Naive thymus-derived CD4-positive, alpha-beta T cell (primary cell): ENCODE data around the gene NRP1. TPM values are rescaled to one million over a fixed set of nuclear protein-coding genes. Genes with fewer than 3 reads are reported as not detected.
A peak's percentile ranks its signal among the peaks of the same experiment; 100 is the strongest.

ENCODE experiments used
- ATAC-seq: fragments of 150-1000 bp; cut with Tn5 transposase; 2 replicates; pipeline ENCODE4 v1.10.0; 2021; ENCODE audit warnings: mild to moderate bottlenecking, moderate library complexity
- CTCF ChIA-PET: fragments of 350-600 bp; sonication (Branson Sonifier 250); formaldehyde crosslinking; loops from one replicate; lab custom pipeline; 2021; ENCODE audit warnings: antibody characterized with exemption; lab: Charles Lee
- POLR2A ChIA-PET: fragments of 350-600 bp; sonication (Branson Sonifier 250); formaldehyde crosslinking; loops from one replicate; lab custom pipeline; 2021; ENCODE audit warnings: antibody characterized with exemption, inconsistent platforms; lab: Charles Lee
- DNase-seq, 9 donors: peaks; one replicate each; pipeline versions ENCODE4 v3.0.0 to v3.0.0-alpha.2; 2020 to 2022; ENCODE audit warnings: mixed read lengths in 1 of 9
- H3K27ac ChIP-seq: one replicate; pipeline ENCODE4 v1.7.0; 2013; ENCODE audit warnings: mild to moderate bottlenecking, low read depth, low read length, moderate library complexity
- H3K27me3 ChIP-seq, 2 donors: one replicate each; pipeline ENCODE4 v1.7.0; 2013; ENCODE audit warnings: low read length in 2 of 2, mild to moderate bottlenecking in 2 of 2, moderate library complexity in 2 of 2; ENCODE audit not compliant: control insufficient read depth in 2 of 2, insufficient read depth in 2 of 2
- H3K36me3 ChIP-seq, 3 experiments: 1 replicate in 2 of 3; 2 replicates in 1 of 3; pipeline ENCODE4 v1.7.0; 2013; ENCODE audit warnings: low read length in 3 of 3, mild to moderate bottlenecking in 3 of 3, moderate library complexity in 1 of 3; ENCODE audit not compliant: insufficient read depth in 3 of 3, control insufficient read depth in 2 of 3
- H3K4me1 ChIP-seq, 2 donors: one replicate each; pipeline ENCODE4 v1.7.0; 2013; ENCODE audit warnings: low read length in 2 of 2, mild to moderate bottlenecking in 2 of 2, moderate library complexity in 1 of 2; ENCODE audit not compliant: control insufficient read depth in 2 of 2, insufficient read depth in 2 of 2
- H3K4me3 ChIP-seq: 2 replicates; pipeline ENCODE4 v1.7.0; 2013; ENCODE audit warnings: mild to moderate bottlenecking, low read length
- H3K9me3 ChIP-seq, 3 experiments: 1 replicate in 2 of 3; 2 replicates in 1 of 3; pipeline ENCODE4 v1.7.0; 2013; ENCODE audit warnings: low read length in 3 of 3; ENCODE audit not compliant: control insufficient read depth in 2 of 3
- H3K27ac Mint-ChIP-seq, 9 donors: one replicate each; pipeline ENCODE4 v1.8.0; 2020 to 2022; ENCODE audit warnings: mixed read lengths in 9 of 9, mild to moderate bottlenecking in 8 of 9, moderate library complexity in 5 of 9, inconsistent platforms in 2 of 9
- H3K27me3 Mint-ChIP-seq, 5 donors: one replicate each; pipeline ENCODE4 v1.8.0; 2021 to 2022; ENCODE audit warnings: mixed read lengths in 5 of 5, mild to moderate bottlenecking in 1 of 5
- H3K36me3 Mint-ChIP-seq, 5 donors: one replicate each; pipeline ENCODE4 v1.8.0; 2020 to 2022; ENCODE audit warnings: mixed read lengths in 5 of 5, mild to moderate bottlenecking in 3 of 5, inconsistent platforms in 1 of 5
- H3K4me1 Mint-ChIP-seq, 7 donors: one replicate each; pipeline ENCODE4 v1.8.0; 2020 to 2022; ENCODE audit warnings: mixed read lengths in 7 of 7, mild to moderate bottlenecking in 3 of 7, inconsistent platforms in 1 of 7
- H3K4me3 Mint-ChIP-seq, 10 donors: one replicate each; pipeline ENCODE4 v1.8.0; 2020 to 2022; ENCODE audit warnings: mild to moderate bottlenecking in 10 of 10, mixed read lengths in 10 of 10, moderate library complexity in 6 of 10, inconsistent platforms in 2 of 10
- H3K9me3 Mint-ChIP-seq, 11 donors: one replicate each; pipeline ENCODE4 v1.8.0; 2020 to 2022; ENCODE audit warnings: mixed read lengths in 11 of 11, mild to moderate bottlenecking in 4 of 11, inconsistent platforms in 1 of 11, moderate library complexity in 1 of 11
- intact Hi-C, 2 donors: fragments of 100-400 bp; cut with micrococcal nuclease; formaldehyde crosslinking; loops; one replicate each; pipeline ENCODE4 v1.15.1; 2023
- polyA plus RNA-seq, 2 donors: library from polyadenylated mRNA; unstranded; fragments of 300-500 nt; fragmentation: Illumina TruSeq; gene quantifications; one replicate each; pipeline ENCODE4 v1.2.3, GENCODE V29; 2021
- total RNA-seq, 6 experiments: library from RNA in 5 of 6; stranded (reverse) in 5 of 6; gene quantifications; 1 replicate in 5 of 6; 2 replicates in 1 of 6; pipeline ENCODE4 v1.2.3 and lab custom pipeline; 2021 to 2026

NRP1 gene
- total and polyA plus RNA-seq, 7 experiments from 2014 or later = 0.72 to 4.6 (median 1.6) TPM; not detected in 2

DNA sequence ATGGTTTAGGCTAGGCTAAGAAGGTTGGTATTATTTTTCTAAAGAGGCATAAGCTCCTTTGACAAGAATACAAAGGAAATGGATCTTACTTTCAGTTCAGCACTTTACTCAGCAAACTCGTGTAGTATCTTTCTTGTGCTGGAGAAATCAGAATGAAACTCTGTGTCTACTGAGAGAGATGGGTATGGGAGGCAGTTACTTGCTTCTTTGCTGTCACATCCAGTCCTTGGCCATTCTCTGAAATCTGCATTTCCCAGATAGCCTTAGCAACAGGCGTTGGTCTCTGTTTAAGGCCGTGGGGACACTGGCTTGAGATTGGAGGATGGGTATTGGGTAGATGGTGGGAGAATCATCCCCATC, 180.5 kb downstream of the NRP1 start:
- Mint-ChIP-seq H3K27me3 (no peaks in the 10 kb centered on the region), H3K36me3 (peaks cover 0 to 6% (median 0%) of the 10 kb centered on the region in 5 donors), H3K4me3 (peak overlapping the region in 6 of 10 donors; percentile 3 to 56 (median 45)), H3K9me3 (peaks cover 0 to 4% (median 0%) of the 10 kb centered on the region in 11 donors), H3K27ac (peak overlapping the region in 8 of 9 donors; percentile 51 to 81 (median 71)), H3K4me1 (peaks cover 8 to 51% (median 45%) of the 10 kb centered on the region in 7 donors)
- intact Hi-C loops = loop anchor here (2.0 to 5.0 kb wide), 4 partner anchors 15 to 777 kb away; no protein-coding TSS in a partner anchor
- Histone ChIP-seq H3K36me3 (no peaks in the 10 kb centered on the region), H3K4me3 (peak overlapping the region; percentile 28), H3K27me3 (no peaks in the 10 kb centered on the region), H3K27ac (no peak overlapping the region), H3K4me1 (peaks cover 15 to 57% of the 10 kb centered on the region in 2 donors), H3K9me3 (no peaks in the 10 kb centered on the region)
- no peak for DNase-seq
- ChIA-PET CTCF (interaction anchor here (0.6 to 2.4 kb wide), 6 partner anchors 9 to 358 kb away, joined by 3 to 12 read pairs (median 4); no protein-coding TSS in a partner anchor), POLR2A (interaction anchor here (1.0 to 3.5 kb wide), 4 partner anchors 10 to 38 kb away, joined by 3 to 22 read pairs (median 4); no protein-coding TSS in a partner anchor)
- peak; percentile 31 for ATAC-seq

- ATAC-seq = no peak
Observed at GRCh38 chr10:33153251-33153967, 181.1 kb downstream of the NRP1 start.

DNA sequence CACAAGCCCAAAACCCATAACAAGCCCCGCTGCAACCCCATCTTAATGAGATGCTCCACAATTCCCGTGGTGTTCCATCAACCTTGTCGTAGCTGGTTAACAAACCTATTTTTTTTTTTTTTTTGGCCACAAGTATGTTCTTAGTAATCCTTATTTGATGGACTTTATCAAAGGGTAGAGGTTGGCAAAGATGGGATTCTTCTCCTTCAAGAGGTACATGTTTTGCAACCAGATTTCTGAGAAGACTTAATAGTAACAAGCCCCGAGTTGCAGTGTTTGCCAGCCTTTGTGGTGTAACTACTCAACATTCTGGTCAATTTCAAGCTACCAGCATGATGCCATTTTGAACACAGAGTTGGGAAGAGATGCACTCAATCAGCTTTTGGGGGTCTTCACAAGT, 181.7 kb downstream of the NRP1 start:
- intact Hi-C loops = loop anchor here in 1 of 2 donors (5.0 kb wide), 1 partner anchor 775 kb away; no protein-coding TSS in a partner anchor
- Mint-ChIP-seq H3K9me3 (peaks cover 0 to 10% (median 2%) of the 10 kb centered on the region in 11 donors), H3K36me3 (peaks cover 0 to 9% (median 0%) of the 10 kb centered on the region in 5 donors), H3K4me3 (no peak overlapping the region), H3K27me3 (no peaks in the 10 kb centered on the region), H3K4me1 (peaks cover 8 to 55% (median 45%) of the 10 kb centered on the region in 7 donors), H3K27ac (peak overlapping the region in 3 of 9 donors; percentile 9 to 72 (median 46))
- POLR2A ChIA-PET = interaction anchor here (0.7 to 3.5 kb wide), 4 partner anchors 9 to 146 kb away, joined by 3 to 22 read pairs (median 4); no protein-coding TSS in a partner anchor
- Histone ChIP-seq H3K36me3 (no peaks in the 10 kb centered on the region), H3K27me3 (no peaks in the 10 kb centered on the region), H3K4me1 (peaks cover 15 to 57% of the 10 kb centered on the region in 2 donors), H3K4me3 (no peak overlapping the region), H3K27ac (no peak overlapping the region), H3K9me3 (no peaks in the 10 kb centered on the region)
- CTCF ChIA-PET = interaction anchor here (0.5 to 1.3 kb wide), 3 partner anchors 58 to 833 kb away, joined by 3 read pairs; no protein-coding TSS in a partner anchor
- no peak for ATAC-seq
- no peak for DNase-seq

More at GRCh38 chr10:33153251-33153967, 181.1 kb downstream of the NRP1 start:
- ChIA-PET POLR2A (interaction anchor here (0.7 to 3.5 kb wide), 6 partner anchors 9 to 147 kb away, joined by 3 to 22 read pairs (median 3); no protein-coding TSS in a partner anchor), CTCF (interaction anchor here (0.5 to 2.4 kb wide), 8 partner anchors 8 to 833 kb away, joined by 3 to 12 read pairs (median 3); no protein-coding TSS in a partner anchor)
- peak overlapping the region in 6 of 10 donors; percentile 3 to 56 (median 45) for H3K4me3 Mint-ChIP-seq
- H3K27me3 Mint-ChIP-seq = no peaks in the 10 kb centered on the region
- intact Hi-C loops = loop anchor here in 1 of 2 donors (5.0 kb wide), 1 partner anchor 776 kb away; no protein-coding TSS in a partner anchor
- DNase-seq = no peak
- peak overlapping the region; percentile 28 for H3K4me3 ChIP-seq
- no peaks in the 10 kb centered on the region for H3K36me3 ChIP-seq
- peak overlapping the region in 8 of 9 donors; percentile 51 to 81 (median 71) for H3K27ac Mint-ChIP-seq
- peaks cover 0 to 7% (median 0%) of the 10 kb centered on the region in 11 donors for H3K9me3 Mint-ChIP-seq
- no peak overlapping the region for H3K27ac ChIP-seq
- no peaks in the 10 kb centered on the region for H3K27me3 ChIP-seq
- H3K4me1 ChIP-seq = peaks cover 15 to 57% of the 10 kb centered on the region in 2 donors
- H3K36me3 Mint-ChIP-seq = peaks cover 0 to 6% (median 0%) of the 10 kb centered on the region in 5 donors
- no peaks in the 10 kb centered on the region for H3K9me3 ChIP-seq
- H3K4me1 Mint-ChIP-seq = peaks cover 8 to 55% (median 45%) of the 10 kb centered on the region in 7 donors

DNA sequence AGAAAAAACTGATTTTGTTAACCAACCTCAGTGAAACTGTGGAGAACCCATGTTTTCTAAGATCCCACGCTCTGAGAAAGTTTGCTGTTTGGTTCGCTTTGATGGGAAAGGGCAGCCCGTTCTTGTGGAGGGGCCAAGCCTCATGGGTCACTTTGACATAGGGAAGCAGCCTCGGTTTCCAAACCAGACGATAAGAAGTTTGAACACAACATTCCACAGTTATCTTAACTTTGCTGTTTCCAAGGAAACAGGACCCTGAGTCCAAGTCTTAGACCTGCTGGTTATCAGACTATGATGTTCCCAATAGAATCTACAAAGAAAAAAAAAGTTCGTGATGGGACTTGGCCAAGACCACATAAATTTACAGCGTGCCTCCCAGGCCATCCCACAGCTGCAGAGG, 182.3 kb downstream of the NRP1 start:
- POLR2A ChIA-PET = no interaction called here
- no peak overlapping the region for H3K27ac ChIP-seq

DNA sequence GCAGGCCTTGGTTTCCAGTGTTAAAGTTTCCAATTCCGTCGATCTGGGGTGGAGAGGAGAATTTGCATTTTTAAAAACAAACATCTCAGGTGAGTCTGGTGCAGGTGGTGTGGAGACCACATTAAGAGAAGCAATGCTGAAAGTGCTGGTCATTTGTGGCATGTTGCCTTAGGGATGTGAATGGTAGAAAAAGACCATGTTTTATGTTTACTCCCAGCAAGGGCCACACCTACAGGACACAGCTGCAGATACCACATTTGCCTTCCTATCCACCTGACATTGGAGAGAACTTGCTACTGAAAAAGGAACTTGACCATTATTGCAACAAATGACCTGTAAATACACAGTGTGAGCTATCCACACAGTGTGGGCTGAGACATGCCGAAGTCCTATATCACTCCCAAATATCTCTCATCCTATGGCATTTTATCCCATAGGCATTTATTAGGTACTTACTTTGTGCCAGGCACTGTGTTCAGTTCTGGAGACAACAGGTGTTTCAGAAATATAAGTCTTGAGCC, 183.1 kb downstream of the NRP1 start:
- intact Hi-C loops = loop anchor here in 1 of 2 donors (5.0 kb wide), 1 partner anchor 774 kb away; no protein-coding TSS in a partner anchor
- Histone ChIP-seq H3K27ac (no peak overlapping the region), H3K4me3 (no peak overlapping the region), H3K27me3 (no peaks in the 10 kb centered on the region), H3K4me1 (peaks cover 15 to 57% of the 10 kb centered on the region in 2 donors), H3K9me3 (no peaks in the 10 kb centered on the region), H3K36me3 (no peaks in the 10 kb centered on the region)
- DNase-seq (no peak), ATAC-seq (no peak)
- peaks cover 8 to 56% (median 46%) of the 10 kb centered on the region in 7 donors for H3K4me1 Mint-ChIP-seq
- no peaks in the 10 kb centered on the region for H3K27me3 Mint-ChIP-seq
- peaks cover 0 to 9% (median 0%) of the 10 kb centered on the region in 5 donors for H3K36me3 Mint-ChIP-seq
- peaks cover 0 to 12% (median 3%) of the 10 kb centered on the region in 11 donors for H3K9me3 Mint-ChIP-seq
- ChIA-PET CTCF (no interaction called here), POLR2A (interaction anchor here (0.7 to 1.4 kb wide), 2 partner anchors 17 to 192 kb away, joined by 3 to 6 read pairs; no protein-coding TSS in a partner anchor)
- H3K4me3 Mint-ChIP-seq = peak overlapping the region in 2 of 10 donors; percentile 0 to 8
- H3K27ac Mint-ChIP-seq = peak overlapping the region in 5 of 9 donors; percentile 6 to 72 (median 22)

More for the DNA sequence above, 182.3 kb downstream of the NRP1 start:
- ATAC-seq = no peak
- intact Hi-C loops = loop anchor here in 1 of 2 donors (5.0 kb wide), 1 partner anchor 775 kb away; no protein-coding TSS in a partner anchor
- CTCF ChIA-PET = no interaction called here
- peak overlapping the region in 1 of 9 donors; percentile 46 for H3K27ac Mint-ChIP-seq
- Histone ChIP-seq H3K9me3 (no peaks in the 10 kb centered on the region), H3K36me3 (no peaks in the 10 kb centered on the region), H3K4me3 (no peak overlapping the region), H3K27me3 (no peaks in the 10 kb centered on the region), H3K4me1 (peaks cover 15 to 57% of the 10 kb centered on the region in 2 donors)
- H3K27me3 Mint-ChIP-seq = no peaks in the 10 kb centered on the region
- H3K9me3 Mint-ChIP-seq = peaks cover 0 to 11% (median 3%) of the 10 kb centered on the region in 11 donors
- peak overlapping the region in 1 of 10 donors; percentile 18 for H3K4me3 Mint-ChIP-seq
- peaks cover 0 to 9% (median 0%) of the 10 kb centered on the region in 5 donors for H3K36me3 Mint-ChIP-seq
- no peak for DNase-seq
- H3K4me1 Mint-ChIP-seq = peaks cover 8 to 55% (median 45%) of the 10 kb centered on the region in 7 donors

DNA sequence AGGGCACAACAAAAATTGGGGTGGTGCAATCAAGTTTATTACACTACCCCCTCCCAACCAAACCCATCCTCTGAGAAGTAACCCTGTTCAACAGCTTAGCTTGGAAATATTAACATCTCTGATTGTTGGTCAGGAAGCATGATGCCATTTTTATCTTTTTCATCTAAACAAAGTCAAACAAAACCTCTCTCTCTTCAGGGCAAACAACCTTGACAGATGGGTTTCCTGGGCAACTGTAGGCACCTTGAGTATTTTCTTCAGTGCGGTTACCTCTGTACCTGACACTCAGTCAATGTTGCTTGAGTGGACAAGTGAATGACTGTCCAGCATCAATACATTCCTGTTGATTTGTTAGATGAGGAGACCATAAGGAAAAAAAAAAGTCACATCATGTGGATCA, 183.6 kb downstream of the NRP1 start:
- Mint-ChIP-seq H3K9me3 (peaks cover 0 to 12% (median 3%) of the 10 kb centered on the region in 11 donors), H3K27ac (peak overlapping the region in 5 of 9 donors; percentile 6 to 72 (median 43)), H3K36me3 (peaks cover 0 to 9% (median 0%) of the 10 kb centered on the region in 5 donors), H3K4me1 (peaks cover 5 to 59% (median 48%) of the 10 kb centered on the region in 7 donors), H3K4me3 (peak overlapping the region in 3 of 10 donors; percentile 0 to 12 (median 11)), H3K27me3 (no peaks in the 10 kb centered on the region)
- H3K4me1 ChIP-seq = peaks cover 15 to 55% of the 10 kb centered on the region in 2 donors
- H3K27ac ChIP-seq = no peak overlapping the region
- H3K9me3 ChIP-seq = no peaks in the 10 kb centered on the region
- ATAC-seq (peak; percentile 51), DNase-seq (no peak)
- H3K36me3 ChIP-seq = no peaks in the 10 kb centered on the region
- H3K27me3 ChIP-seq = no peaks in the 10 kb centered on the region
- ChIA-PET CTCF (no interaction called here), POLR2A (interaction anchor here (0.7 to 1.4 kb wide), 2 partner anchors 17 to 192 kb away, joined by 3 to 6 read pairs; no protein-coding TSS in a partner anchor)
- no peak overlapping the region for H3K4me3 ChIP-seq
- intact Hi-C loops = loop anchor here in 1 of 2 donors (5.0 kb wide), 1 partner anchor 774 kb away; no protein-coding TSS in a partner anchor
